Superior temporal gyrus (tissue), 1 donor: ENCODE measurements around the gene NR2E3.

Experiments used
- DNase-seq: peaks from one replicate; pipeline ENCODE4 v3.0.0-alpha.2; 2016; ENCODE audit errors: extremely low spot score

The NR2E3 gene

DNA sequence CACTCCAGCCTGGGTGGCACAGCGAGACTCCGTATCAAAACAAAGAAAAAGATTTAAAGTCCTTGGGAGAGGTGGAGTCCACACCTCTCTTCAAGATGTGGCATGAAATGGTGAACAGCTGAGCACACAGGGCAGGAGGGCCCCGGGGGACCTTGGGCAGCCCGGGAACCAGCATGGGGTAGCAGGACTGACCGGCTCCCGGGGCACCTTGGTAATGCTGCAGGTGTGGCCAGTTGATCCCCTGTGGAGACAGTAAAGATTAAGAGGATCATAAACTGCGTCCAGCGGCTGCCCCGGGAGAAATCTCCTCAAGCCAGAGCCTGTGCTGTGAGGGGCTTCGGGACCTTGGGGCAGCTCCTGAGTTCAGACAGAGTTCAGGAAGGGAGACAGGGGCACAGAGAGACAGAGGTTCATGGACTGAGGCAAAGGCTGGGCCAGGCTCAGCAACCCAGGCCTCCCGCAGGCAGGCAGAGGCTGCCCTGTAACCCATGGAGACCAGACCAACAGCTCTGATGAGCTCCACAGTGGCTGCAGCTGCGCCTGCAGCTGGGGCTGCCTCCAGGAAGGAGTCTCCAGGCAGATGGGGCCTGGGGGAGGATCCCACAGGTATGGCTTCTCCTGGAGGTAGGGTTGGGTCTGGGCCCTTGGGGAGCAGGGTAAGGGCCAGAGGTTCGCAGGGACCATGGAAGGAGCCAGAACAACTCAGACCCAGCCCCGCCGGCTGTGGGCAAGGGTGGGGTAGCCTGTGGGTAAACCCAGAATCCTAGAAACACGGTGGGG is at the start of gene NR2E3:
TSS of gene NR2E3 (plus strand) at position 299 of the 780 bp plus-strand sequence. CDS start at position 489, 190 bp downstream.
- DNase-seq: no peak

DNA sequence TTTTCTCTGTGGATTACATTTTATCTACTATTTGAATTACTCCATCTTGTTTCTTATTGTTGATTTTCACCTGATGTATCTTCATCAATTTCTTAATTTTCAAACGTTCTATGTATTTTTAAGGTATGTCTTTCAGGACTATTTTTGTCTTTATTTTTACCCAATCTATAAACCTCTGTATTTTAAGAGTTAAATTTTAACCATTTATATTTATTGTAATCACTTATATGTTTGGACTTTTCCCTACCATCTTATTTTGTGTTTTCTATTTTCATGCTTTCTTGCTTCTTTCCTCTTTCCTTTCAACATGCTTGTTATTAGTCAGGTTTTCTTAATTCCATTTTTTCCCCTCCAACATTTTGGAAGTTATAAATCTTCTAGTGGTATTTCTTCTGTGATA is 49.5 kb upstream of the NR2E3 start:
- no peak for DNase-seq

GRCh38 chr15:71761649-71762048 is 48.7 kb upstream of the NR2E3 start:
- DNase-seq: no peak

DNA sequence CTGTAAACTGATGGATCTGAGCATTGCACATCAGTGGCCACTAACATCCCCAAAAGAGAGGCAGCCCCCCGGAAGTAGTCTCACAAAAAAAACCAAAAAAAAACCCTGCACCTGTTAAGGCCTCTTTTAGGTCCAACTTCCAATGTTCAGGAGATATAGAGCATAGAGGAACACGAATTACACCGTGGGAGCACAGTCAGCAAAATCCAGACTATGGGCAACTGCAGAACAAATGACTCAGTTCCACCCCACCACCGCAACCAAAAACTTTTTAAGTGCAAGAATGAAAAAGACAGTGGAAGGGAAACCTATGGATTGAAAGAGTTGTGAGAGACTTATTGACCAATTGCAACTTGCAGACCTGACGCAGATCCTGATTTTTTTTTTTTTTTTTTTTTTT is 42.2 kb upstream of the NR2E3 start:
- DNase-seq: no peak

DNA sequence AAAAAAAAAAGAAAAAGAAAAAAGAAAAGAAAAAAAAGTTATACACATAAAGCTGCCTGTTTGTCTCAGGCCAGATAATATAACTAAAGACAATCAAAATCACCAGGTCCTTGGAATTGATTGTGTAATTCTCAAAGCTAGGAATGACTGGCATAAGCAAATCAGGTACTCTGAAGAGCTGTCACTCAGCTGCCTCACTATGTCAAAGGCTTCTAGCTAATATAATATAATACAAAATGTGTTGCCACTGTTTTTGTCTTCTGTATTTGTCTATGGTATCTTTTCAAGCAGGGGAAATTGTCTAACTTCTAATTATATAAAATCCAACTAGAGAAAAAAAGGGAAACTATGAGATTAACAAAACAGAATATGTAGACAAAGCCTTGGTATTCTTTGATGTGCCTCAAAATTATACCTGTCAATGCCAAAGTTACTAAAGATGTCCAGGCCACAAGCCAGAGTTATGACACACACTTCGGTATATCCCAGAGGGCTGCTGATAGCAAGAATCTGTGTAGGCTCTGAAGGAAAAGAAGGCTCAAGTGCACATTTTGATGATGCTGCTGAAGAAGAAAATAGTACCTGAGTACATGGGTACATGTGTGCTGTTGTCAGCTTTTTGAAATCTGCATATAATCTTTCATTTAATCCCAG is 37.0 kb upstream of the NR2E3 start:
- DNase-seq: no peak

- no peak for DNase-seq
These were observed 34.5 kb upstream of the NR2E3 start for GRCh38 chr15:71775856-71776255.

GRCh38 chr15:71776304-71776703 is 34.0 kb upstream of the NR2E3 start:
- DNase-seq: no peak

DNA sequence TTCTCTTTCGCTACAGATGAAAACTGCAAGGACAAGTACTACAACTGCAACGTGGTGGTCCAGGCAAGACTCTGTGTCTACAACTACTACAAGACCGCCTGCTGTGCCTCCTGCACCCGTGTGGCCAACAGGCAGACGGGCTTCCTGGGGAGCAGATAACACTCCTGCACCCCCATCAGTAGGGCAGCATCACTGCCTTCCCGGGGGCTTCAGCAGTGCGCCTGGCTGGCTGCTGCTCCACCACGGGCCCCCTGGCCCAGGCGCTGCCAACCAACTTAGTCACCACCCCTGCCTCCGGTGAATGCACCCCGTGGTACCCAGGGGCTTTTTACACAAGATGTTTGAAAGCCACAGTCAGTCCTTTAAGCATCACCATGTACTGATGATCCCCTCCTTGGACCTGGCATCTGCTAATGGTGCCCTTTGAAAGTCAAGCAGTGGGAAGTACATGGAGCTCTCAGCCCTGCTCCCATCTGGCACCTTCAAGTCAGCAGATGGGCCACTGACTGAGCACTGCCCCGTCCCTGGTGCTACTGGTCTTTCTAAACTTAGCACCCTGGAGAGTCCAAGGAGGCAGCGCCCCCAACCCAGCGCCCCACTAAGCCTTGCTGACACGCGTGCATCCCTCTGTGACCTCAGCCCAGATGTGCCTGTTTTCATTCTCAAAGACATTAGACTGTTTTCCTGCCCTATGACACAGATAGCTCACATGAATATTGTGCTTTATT is 33.0 kb upstream of the NR2E3 start:
- DNase-seq: no peak

DNA sequence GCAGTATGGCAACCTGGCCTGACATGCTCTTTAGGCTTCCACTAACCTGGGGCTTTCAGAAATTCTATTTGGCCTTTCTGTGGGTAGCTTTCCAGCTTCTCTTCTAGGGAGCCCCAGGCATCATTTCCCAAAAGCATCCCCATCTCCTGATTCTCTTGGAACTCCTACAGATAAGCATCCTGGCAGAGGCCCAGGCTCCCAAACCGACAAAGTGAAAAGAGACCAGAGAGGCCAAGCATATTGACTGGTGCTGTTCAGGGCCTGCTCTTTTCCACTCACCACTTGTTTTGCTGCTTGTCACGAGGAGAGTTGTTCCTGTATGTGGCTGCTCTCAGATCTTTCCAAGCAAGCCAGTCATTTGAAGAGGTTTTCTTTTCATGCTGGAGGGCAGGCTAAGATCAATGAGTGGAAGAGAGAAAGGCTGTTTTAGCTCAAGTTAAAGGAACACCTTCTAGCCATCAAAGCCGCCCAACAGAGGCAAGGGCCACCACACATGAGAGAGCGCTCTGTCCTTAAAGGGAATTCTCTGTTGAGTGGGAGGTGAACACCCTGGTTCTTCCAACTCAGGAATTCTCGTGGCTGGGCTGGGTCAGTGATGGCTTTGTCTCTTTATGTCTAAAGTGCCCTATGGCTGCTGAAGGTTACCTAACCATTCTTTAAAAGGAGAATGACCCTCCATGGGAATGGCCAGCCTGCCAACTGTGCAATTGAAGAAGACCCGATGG is 31.1 kb upstream of the NR2E3 start:
- DNase-seq: no peak

DNA sequence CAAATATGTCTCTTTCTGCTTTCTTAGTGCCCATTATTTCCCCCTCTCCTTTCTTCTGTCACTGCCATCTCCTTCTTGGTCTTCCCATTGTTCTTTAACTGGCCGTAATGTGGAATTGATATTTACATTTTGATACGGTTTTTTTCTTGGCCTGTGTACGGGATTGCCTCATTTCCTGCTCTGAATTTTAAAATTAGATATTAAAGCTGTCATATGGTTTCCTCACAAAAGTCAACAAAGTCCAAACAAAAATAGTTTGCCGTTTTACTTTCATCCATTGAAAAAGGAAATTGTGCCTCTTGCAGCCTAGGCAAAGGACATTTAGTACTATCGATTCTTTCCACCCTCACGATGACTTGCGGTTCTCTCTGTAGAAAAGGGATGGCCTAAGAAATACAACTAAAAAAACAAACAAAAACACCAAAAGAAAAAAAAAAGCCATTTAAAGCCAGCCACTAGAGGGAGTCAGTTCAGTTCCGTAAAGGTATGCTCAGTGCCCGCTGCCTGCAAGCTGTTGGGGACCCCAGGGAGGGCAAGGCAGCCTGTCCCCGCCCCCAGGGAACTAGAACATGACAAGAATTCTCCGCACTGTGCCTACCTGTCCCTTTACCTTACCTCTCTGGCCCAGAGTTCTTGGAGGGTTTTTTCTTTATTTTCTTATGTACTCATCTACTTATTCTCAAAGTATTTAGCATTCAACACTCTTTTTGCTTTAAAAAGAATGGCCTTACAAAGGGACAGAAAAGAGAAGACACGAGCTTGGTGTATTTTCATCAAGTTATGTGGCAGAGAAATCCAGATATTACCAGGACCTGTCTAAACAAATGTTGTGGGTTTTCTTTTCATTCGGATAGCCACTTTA is 30.0 kb upstream of the NR2E3 start:
- peak; percentile 69 for DNase-seq

DNA sequence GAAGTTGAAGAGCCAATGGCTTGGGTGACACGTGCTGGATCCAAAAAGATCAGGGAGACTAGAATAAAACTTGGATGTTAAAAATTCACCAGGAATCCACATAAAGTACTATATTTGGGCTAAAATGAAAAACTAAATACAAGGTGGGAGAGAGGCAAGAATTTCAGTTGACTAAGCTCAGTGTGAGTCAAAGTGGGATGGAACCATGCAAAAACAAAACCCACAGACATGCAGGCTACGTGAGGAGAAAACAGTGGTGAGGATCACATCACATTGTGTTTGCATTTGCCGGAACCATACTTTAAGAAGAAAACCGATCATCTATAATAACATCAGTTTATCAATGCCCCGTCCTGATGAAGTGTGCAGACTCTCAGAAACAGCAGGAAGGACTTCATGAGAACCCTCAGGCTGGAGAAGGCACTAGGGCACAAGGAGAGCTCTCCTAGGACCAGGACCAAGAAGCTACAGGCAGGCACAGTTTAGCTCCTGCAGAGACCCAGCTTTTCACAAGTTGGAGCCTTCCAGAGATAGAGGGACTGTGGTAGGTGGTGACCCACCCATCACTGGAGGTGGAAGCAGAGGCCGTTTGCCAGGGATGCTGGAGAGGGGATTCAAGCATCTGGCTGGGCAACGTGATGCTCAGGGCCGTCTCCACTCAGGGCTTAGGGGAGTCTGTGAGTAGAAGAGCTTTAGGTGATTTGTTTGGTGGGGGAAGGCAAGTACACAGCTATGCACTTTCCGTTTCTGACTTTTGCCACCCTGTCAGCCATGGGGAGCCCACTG is 29.0 kb upstream of the NR2E3 start:
- DNase-seq: no peak

DNA sequence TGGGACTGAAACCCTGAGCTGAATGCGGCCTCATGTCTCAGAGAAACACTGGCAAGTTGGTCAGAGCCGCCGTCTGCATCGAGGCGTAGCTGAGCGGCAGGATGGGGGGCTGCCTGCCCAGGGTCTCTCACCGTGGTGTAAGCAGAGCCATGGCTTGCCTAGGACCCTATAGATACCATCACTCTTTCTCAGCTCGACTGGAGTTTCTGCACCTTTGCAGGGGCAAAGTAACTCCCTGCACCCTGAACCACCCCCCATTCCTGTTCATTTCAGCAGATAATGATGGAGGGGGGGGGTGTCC is 28.4 kb upstream of the NR2E3 start:
- DNase-seq: no peak

GRCh38 chr15:71782422-71783165 is 27.8 kb upstream of the NR2E3 start:
- no peak for DNase-seq

DNA sequence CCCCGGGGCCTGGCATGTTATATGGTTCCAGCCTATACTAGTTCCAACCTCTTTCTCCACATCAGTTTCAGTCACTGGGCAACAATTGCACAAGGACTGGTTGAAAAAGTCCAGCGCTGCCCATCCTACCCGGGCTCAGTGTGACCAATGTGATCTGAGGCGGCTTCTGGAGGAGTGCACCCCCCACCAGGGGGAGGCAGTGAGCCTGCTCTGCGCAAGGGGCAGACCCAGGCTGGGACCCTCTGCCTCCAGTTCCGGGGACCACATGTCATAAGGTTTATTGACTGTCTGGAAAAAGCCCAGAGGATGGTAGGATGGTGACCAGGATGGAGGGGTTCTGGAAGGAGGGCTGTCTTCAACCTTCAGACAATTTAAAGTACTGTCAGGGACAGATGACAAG is 25.6 kb upstream of the NR2E3 start:
- no peak for DNase-seq

DNA sequence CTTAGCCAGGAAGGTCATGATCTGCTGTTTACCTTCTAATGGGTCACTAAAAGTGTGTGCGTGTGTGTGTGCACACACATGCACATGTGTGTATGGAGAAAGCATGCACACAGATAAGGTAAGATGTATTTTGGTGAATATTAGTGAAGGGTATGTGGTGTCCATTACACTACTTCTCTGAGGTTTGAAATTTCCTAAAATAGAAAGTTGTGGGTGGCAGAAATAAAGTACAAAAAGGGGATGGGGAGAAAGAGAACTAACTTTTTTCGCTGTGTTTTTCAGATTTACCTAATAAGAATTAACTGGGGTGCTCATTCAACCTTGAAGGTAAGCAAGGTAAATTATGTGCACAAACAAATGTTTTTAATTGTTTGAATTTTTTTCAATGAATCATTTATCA is 24.4 kb upstream of the NR2E3 start:
- no peak for DNase-seq

DNA sequence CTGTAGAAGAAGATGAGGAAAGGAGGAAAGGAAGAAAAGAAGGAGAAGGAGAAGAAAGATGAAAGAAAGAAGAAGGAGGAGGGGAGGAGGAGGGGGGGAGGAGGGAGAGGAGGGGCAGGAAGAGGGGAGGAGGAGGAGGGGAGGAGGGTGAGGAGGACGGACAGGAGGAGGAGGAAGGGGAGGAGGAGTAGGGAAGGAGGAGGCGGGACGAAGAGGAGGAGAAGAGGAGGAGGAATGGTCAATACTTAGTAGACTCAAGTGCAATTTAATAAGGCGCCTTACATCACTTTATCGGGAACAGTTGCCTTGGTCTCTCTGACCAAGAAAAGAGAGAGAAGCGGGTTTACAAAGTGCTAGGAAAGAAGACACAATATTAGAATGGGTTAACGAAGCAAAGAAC is 23.7 kb upstream of the NR2E3 start:
- no peak for DNase-seq

DNA sequence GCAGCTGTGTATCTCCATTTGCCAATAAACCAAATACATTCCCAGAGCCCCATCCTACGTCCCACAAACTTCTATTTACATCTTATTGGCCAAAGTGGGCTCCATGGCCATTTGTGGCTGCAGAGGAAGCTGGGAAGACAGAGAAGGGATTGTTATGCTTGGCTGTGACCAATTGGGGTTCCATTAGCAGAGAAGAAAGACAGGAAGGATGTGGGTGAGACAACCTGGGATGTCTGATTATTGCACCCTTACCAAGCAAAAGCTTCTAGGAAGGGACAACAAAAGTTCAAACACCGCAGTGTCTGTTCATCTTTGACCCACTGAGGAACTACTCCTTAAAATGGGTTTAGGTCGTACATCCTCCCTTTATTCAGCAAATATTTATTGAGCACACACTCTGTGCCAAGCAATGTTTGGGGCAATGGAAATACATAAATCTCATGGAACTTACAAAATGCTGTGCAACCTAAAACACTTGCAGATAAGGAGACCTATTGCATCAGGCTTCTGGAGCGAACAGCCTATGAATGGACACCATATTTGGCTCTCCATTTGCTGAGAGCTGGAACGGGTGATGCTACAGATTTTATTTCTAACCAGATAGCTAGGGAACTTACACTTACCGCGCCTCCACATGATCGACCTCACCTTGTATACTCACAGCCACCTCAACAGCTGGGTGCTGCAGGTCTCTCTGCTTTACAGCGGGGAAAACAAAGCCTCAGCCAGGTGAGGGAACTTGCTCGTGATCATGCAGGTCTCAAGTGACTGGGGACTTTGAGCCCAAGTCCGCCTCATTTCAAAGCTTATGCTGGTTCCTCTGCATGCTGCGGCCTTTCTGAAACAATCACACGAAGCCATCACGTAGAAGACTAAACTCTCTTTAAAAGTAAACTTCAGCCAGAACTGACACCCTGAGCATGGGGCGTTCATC is 21.4 kb upstream of the NR2E3 start:
- no peak for DNase-seq

- no peak for DNase-seq
These were observed 20.7 kb upstream of the NR2E3 start for GRCh38 chr15:71789616-71790015.

GRCh38 chr15:71790081-71790480 is 20.3 kb upstream of the NR2E3 start:
- no peak for DNase-seq
